Measurements from ENCODE around the gene MARCHF11. TPM values are rescaled to one million over a fixed set of nuclear protein-coding genes. Genes with fewer than 3 reads are reported as not detected.

Gene MARCHF11
- total and polyA plus RNA-seq, 11 donors = 0.36 to 7.1 (median 2.3) TPM

- intact Hi-C loops (cut with DNase I) = no loop called here
- Histone ChIP-seq H3K4me3 (no peak overlapping the region), H3K27ac (no peak overlapping the region), H3K9me3 (no peaks in the 10 kb centered on the region), H3K27me3 (no peaks in the 10 kb centered on the region), H3K36me3 (no peaks in the 10 kb centered on the region), H3K4me1 (peaks cover 0 to 6% (median 0%) of the 10 kb centered on the region in 12 donors)
- 66 to 84% (median 84%) methylated on average over 3 of the region's 3 CpGs for WGBS, 4 donors
- DNase-seq = no peak
- TF ChIP-seq, protein P1, sequence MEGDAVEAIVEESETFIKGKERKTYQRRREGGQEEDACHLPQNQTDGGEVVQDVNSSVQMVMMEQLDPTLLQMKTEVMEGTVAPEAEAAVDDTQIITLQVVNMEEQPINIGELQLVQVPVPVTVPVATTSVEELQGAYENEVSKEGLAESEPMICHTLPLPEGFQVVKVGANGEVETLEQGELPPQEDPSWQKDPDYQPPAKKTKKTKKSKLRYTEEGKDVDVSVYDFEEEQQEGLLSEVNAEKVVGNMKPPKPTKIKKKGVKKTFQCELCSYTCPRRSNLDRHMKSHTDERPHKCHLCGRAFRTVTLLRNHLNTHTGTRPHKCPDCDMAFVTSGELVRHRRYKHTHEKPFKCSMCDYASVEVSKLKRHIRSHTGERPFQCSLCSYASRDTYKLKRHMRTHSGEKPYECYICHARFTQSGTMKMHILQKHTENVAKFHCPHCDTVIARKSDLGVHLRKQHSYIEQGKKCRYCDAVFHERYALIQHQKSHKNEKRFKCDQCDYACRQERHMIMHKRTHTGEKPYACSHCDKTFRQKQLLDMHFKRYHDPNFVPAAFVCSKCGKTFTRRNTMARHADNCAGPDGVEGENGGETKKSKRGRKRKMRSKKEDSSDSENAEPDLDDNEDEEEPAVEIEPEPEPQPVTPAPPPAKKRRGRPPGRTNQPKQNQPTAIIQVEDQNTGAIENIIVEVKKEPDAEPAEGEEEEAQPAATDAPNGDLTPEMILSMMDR (IDR thresholded peaks at IDR 0.05) = no peak
- TF ChIP-seq POLR2A (IDR thresholded peaks at IDR 0.05) = no peak
- no peak for ATAC-seq
Measured at GRCh38 chr5:16028708-16029107, 150.9 kb downstream of the MARCHF11 start.

- no peak overlapping the region for H3K4me3 ChIP-seq
- DNase-seq (no peak), ATAC-seq (no peak)
- no peak overlapping the region for H3K27ac ChIP-seq
- intact Hi-C loops (cut with DNase I) = no loop called here
- peaks cover 0 to 6% (median 0%) of the 10 kb centered on the region in 12 donors for H3K4me1 ChIP-seq
- H3K9me3 ChIP-seq = no peaks in the 10 kb centered on the region
- H3K27me3 ChIP-seq = no peaks in the 10 kb centered on the region
- H3K36me3 ChIP-seq = no peaks in the 10 kb centered on the region
- TF ChIP-seq POLR2A (IDR thresholded peaks at IDR 0.05) = no peak
- TF ChIP-seq, protein P1 (IDR thresholded peaks at IDR 0.05) = no peak
Measured at GRCh38 chr5:16025681-16026080, 153.9 kb downstream of the MARCHF11 start.

DNA sequence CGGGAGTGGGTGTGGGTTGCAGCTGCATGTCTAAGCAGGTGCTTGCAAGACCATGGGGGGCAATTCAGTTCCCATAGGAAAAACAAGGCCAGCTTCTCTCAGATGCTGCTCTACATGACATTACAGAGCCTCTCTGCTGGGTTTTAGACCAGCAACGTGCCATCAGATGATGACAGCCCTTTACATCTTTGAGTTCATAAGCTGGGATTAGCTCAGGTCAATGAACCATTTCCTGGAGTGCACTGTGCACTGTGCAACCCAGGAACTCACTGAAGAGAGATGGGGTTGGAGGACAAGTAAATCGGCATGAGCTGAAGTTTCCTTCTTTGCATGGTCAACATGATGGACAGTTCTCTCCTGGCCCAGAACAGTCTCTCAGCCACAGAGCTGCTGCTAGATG, 160.6 kb downstream of the MARCHF11 start:
- DNase-seq (no peak), ATAC-seq (no peak)
- H3K4me1 ChIP-seq = no peaks in the 10 kb centered on the region
- no peaks in the 10 kb centered on the region for H3K27me3 ChIP-seq
- TF ChIP-seq POLR2A (IDR thresholded peaks at IDR 0.05) = no peak
- TF ChIP-seq, protein P1 (IDR thresholded peaks at IDR 0.05) = no peak
- no peaks in the 10 kb centered on the region for H3K36me3 ChIP-seq
- H3K9me3 ChIP-seq = peaks cover 0 to 9% (median 0%) of the 10 kb centered on the region in 12 donors
- 71 to 90% (median 85%) methylated on average over 3 of the region's 3 CpGs for WGBS, 4 donors
- intact Hi-C loops (cut with DNase I) = loop anchor here in 1 of 10 donors (5.0 kb wide), 1 partner anchor 98 kb away; no protein-coding TSS in a partner anchor
- no peak overlapping the region for H3K4me3 ChIP-seq
- no peak overlapping the region for H3K27ac ChIP-seq

DNA sequence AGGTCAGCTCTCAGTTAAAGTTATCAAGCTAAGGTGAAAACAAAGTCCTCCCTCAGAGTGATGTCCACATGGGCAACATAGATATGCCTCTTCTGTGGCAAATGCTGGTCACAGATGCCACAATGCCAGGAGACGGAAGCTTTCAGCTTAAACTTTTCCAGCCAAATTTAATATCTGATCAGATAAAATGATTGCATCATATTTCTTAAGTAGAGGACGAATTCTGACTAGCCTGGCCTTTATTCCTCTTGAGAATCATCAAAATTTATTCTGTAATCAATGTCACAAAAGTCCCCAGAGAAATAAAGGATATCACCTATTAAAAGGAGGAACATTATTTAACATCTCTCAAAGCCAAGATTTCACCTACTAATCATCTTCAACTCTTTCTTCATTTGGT, 161.9 kb downstream of the MARCHF11 start:
- intact Hi-C loops (cut with DNase I) = loop anchor here in 1 of 10 donors (5.0 kb wide), 1 partner anchor 100 kb away; no protein-coding TSS in a partner anchor
- peaks cover 0 to 9% (median 0%) of the 10 kb centered on the region in 12 donors for H3K9me3 ChIP-seq
- no peaks in the 10 kb centered on the region for H3K27me3 ChIP-seq
- TF ChIP-seq, protein P1 (IDR thresholded peaks at IDR 0.05) = no peak
- TF ChIP-seq POLR2A (IDR thresholded peaks at IDR 0.05) = no peak
- H3K36me3 ChIP-seq = no peaks in the 10 kb centered on the region
- no peak overlapping the region for H3K4me3 ChIP-seq
- 61 to 70% (median 65%) methylated on average over 2 of the region's 2 CpGs for WGBS, 4 donors
- ATAC-seq (no peak), DNase-seq (no peak)
- no peaks in the 10 kb centered on the region for H3K4me1 ChIP-seq
- H3K27ac ChIP-seq = no peak overlapping the region
